ENCODE data around the gene ZC3H18.

DNA sequence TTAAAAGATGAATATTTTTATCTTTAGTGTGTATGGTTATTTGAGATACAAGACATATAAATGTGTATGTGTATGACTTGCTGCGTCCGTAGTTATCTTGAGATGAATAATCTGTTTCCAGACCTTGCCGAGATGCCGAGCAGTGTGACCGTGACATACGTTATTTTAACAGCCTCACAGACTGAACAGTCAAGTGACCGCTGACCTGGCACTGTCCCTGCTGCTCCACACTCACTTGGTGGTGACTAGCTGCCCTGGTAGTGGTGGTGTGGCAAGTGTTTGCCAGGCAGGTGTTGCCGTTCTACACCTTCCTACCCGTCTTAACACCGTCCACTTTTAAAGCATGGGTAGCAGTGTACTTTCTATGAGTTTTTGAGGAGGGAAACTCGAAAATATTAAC, 5.0 kb downstream of the ZC3H18 start:
- TF ChIP-seq, protein P1, sequence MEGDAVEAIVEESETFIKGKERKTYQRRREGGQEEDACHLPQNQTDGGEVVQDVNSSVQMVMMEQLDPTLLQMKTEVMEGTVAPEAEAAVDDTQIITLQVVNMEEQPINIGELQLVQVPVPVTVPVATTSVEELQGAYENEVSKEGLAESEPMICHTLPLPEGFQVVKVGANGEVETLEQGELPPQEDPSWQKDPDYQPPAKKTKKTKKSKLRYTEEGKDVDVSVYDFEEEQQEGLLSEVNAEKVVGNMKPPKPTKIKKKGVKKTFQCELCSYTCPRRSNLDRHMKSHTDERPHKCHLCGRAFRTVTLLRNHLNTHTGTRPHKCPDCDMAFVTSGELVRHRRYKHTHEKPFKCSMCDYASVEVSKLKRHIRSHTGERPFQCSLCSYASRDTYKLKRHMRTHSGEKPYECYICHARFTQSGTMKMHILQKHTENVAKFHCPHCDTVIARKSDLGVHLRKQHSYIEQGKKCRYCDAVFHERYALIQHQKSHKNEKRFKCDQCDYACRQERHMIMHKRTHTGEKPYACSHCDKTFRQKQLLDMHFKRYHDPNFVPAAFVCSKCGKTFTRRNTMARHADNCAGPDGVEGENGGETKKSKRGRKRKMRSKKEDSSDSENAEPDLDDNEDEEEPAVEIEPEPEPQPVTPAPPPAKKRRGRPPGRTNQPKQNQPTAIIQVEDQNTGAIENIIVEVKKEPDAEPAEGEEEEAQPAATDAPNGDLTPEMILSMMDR (IDR thresholded peaks at IDR 0.05; ENCODE audit: low read length) = no peak
- TF ChIP-seq EZH2 (optimal IDR thresholded peaks at IDR 0.05; ENCODE audit: low read depth, low read length) = no peak
- TF ChIP-seq EZH2phosphoT487 (IDR thresholded peaks at IDR 0.05; ENCODE audit: low read length) = no peak

All from MM.1S (cell line).